AG09319 (cell line): ENCODE data around the gene SAFB2.

Experiments used
- DNase-seq: peaks from one replicate; pipeline ENCODE4 v3.0.0-alpha.2; 2010; ENCODE audit warnings: low read depth; ENCODE audit errors: extremely low read depth
- CTCF ChIP-seq: IDR thresholded peaks from 2 replicates; pipeline ENCODE4 v1.5.1; 2011; ENCODE audit warnings: low read depth, mild to moderate bottlenecking, inconsistent platforms, low read length, moderate library complexity

The SAFB2 gene

DNA sequence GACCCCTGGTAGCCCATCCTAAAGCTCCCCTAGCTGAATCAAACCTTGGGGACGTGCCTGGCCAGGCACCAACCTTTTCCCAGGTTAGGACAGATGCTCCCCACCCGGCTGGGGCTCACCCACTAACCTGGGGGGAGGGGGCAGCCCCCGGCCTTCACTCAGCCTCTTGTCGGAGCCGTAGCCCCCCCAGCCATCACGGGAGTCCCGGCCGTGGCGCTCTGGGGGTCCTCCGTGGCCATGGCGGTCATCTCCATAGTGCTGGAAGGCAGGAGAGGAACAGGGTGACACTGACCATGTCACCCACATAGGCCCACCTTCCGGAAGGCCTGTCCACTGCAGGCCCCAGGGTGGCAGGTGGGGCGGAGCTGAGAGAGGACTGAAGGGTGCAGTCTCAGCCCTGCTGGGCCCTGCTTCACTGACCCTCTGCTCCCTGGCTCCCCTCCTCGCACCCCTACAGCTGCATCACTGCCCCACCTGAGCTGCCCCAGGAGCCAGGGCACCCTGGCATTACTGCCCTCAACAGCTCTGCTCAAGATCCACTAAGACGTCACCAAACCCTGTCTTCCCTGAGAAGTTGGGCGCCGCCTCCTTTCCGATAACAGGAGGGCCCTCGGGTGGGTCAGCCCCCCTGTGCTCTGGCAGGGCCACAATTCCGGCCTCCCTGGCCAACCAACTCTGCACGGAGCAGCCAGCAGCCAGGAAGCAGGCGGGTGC lies 32.3 kb downstream of the SAFB2 start:
- no peak for TF ChIP-seq CTCF
- DNase-seq = no peak

- DNase-seq = no peak
- no peak for TF ChIP-seq CTCF
These were observed 33.5 kb downstream of the SAFB2 start for GRCh38 chr19:5588906-5589676.

DNA sequence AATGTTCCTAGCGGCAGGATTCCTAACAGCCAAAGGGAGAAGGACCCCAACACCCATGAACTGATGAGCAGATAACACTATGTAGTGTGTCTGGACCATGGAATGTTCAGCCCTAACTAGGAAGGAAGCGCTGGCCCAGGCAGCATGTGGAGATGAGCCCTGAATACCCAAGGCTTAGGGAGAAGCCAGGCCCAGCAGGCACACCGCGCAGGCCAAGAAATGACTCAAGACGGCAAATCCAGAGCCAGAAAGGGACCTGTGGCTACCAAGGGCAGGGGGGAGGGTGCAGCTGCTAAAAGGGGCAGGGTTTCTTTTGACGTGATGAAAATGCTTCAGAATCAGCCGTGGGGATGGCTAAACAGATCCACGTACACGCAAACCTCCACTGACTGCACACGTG lies 34.1 kb downstream of the SAFB2 start:
- no peak for DNase-seq
- TF ChIP-seq CTCF = no peak

DNA sequence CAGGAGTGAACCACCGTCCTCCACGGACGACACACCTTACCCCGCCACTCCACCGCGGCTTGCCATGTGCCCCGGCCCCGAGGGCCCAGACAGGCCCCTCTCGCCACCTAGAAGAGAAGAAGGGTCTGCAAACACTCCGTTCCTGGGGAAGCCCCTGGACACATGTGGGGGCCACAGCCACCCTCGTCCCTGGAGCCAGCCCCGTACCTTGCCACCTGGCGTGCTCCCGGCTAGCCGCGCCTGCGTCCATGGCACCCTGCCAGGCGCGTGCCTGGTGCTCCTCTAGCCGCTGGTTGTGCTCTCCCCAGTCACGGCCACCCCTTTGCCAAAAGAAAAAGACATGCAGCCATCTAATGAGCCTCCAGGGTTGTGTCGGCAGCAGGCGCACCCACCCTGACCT lies 34.9 kb downstream of the SAFB2 start:
- TF ChIP-seq CTCF = no peak

GRCh38 chr19:5587071-5587455 lies 35.5 kb downstream of the SAFB2 start:
- no peak for DNase-seq
- no peak for TF ChIP-seq CTCF

More for the DNA sequence above, 34.9 kb downstream of the SAFB2 start:
- DNase-seq = no peak

DNA sequence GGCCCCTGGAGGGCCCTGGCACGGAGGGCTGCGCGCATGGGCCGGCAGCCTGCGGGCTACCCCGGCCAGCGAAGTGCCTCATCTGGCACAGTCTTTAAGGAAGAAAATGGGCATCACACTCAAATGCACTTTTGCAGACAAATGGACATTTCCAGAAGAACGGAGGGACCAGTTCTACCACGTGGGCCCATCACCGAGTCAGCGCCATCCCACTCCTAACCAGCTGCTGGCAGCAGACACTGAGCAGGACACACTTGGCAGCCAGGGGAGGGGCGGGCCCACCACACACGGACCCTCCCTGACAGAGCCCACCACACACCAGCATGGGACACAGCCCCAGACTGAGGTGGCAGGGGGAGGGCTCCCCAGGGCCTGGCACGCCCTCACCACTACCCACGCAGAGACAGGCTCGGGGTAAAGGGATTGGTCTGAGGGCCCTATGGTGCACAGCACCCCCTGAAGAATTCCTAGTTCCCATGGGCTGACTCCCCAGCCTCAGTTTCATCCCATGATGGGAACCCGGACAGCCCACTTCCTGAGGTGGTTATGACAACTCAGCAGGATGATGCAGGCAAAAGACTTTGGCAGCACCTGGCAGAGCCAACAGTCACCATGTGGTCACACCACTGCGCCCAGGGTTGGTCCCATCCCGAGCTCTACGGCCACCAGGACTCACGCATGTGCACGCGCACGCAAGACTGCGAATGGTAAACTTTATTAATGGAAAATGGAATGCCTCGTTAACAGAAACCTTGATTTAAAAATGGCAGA lies 36.1 kb downstream of the SAFB2 start:
- no peak for TF ChIP-seq CTCF

More for the DNA sequence above, 36.1 kb downstream of the SAFB2 start:
- DNase-seq = no peak
